ENCODE data around the gene IGHMBP2. TPM values are rescaled to one million over a fixed set of nuclear protein-coding genes. Genes with fewer than 3 reads are reported as not detected.

Gene IGHMBP2
- total RNA-seq, 2 experiments from 2014 or later: 21.1 to 24.9 TPM

DNA sequence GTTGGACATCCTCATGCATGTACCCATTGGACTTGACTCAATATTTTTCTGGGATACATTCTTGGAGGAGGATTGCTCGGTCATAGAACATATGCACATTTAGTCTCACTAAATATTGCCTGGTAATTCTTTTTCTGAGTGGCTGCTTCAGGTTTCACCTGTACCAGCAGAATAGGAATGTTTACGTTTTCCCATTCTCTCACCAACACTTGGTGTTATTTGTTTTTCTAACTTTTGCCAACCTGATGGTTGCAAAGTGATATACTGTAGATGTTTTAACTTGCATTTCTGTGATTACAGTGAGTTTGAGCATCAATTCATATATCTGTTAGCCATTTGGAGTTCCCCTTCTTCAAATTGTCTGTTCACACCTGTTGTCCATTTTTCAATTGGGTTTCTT is 78.4 kb downstream of the IGHMBP2 start:
- Mint-ChIP-seq H3K27me3 (peaks cover 6% of the 10 kb centered on the region), H3K4me3 (no peak overlapping the region), H3K9me3 (peaks cover 7% of the 10 kb centered on the region), H3K4me1 (ENCODE audit: low read depth) (no peaks in the 10 kb centered on the region), H3K36me3 (ENCODE audit: low read depth) (peaks cover 5% of the 10 kb centered on the region), H3K27ac (no peak overlapping the region)
- ATAC-seq (no peak), DNase-seq (no peak)
- intact Hi-C loops (cut with micrococcal nuclease): no loop called here
- POLR2A ChIA-PET: no interaction called here
- TF ChIP-seq, protein P1, sequence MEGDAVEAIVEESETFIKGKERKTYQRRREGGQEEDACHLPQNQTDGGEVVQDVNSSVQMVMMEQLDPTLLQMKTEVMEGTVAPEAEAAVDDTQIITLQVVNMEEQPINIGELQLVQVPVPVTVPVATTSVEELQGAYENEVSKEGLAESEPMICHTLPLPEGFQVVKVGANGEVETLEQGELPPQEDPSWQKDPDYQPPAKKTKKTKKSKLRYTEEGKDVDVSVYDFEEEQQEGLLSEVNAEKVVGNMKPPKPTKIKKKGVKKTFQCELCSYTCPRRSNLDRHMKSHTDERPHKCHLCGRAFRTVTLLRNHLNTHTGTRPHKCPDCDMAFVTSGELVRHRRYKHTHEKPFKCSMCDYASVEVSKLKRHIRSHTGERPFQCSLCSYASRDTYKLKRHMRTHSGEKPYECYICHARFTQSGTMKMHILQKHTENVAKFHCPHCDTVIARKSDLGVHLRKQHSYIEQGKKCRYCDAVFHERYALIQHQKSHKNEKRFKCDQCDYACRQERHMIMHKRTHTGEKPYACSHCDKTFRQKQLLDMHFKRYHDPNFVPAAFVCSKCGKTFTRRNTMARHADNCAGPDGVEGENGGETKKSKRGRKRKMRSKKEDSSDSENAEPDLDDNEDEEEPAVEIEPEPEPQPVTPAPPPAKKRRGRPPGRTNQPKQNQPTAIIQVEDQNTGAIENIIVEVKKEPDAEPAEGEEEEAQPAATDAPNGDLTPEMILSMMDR (IDR thresholded peaks at IDR 0.05): no peak
- CTCF ChIA-PET: no interaction called here

DNA sequence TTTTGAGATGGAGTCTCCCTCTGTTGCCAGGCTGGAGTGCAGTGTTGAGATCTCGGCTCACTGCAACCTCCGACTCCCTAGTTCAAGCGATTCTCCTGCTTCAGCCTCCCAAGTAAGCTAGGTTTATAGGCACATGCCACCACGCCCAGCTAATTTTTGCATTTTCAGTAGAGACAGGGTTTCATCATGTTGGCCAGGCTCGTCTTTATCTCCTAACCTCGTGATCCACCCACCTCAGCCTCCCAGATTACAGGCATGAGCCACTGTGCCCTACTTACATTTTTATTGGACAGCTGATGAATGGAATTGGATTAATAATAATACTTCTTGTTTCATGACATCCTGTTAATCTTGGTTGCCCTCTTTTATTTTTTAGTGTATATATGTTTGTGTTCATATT is 80.1 kb downstream of the IGHMBP2 start:
- Mint-ChIP-seq H3K36me3 (ENCODE audit: low read depth) (peaks cover 5% of the 10 kb centered on the region), H3K4me3 (no peak overlapping the region), H3K27ac (no peak overlapping the region), H3K27me3 (peaks cover 5% of the 10 kb centered on the region), H3K9me3 (peaks cover 7% of the 10 kb centered on the region), H3K4me1 (ENCODE audit: low read depth) (no peaks in the 10 kb centered on the region)
- ChIA-PET POLR2A (no interaction called here), CTCF (no interaction called here)
- TF ChIP-seq, protein P1 (IDR thresholded peaks at IDR 0.05): no peak
- ATAC-seq: no peak
- DNase-seq: no peak
- intact Hi-C loops (cut with micrococcal nuclease): no loop called here

DNA sequence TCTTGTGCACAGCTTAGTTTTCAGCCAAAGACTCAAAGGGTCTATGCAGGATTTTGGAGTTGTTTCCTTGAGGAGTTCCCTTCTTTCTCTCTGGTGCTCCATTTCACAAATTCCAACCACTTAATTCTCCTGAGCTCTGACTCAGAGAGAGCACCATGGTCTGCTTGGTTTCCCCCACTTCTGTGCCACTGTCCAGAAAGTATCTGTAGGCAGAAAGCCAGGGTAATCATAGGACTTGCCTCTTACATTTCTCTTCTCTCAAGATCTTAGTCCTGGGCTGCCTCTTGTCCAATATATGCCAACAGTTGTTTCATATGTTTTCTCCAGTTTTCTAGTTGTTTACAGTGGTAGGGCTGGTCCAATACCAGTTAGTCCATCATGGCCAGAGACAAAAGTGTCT is 83.5 kb downstream of the IGHMBP2 start:
- H3K36me3 Mint-ChIP-seq (ENCODE audit: low read depth): peaks cover 5% of the 10 kb centered on the region
- H3K4me1 Mint-ChIP-seq (ENCODE audit: low read depth): no peaks in the 10 kb centered on the region
- DNase-seq (no peak), ATAC-seq (no peak)
- CTCF ChIA-PET: no interaction called here
- no peak overlapping the region for H3K27ac Mint-ChIP-seq
- peaks cover 7% of the 10 kb centered on the region for H3K27me3 Mint-ChIP-seq
- intact Hi-C loops (cut with micrococcal nuclease): no loop called here
- peaks cover 7% of the 10 kb centered on the region for H3K9me3 Mint-ChIP-seq
- POLR2A ChIA-PET: no interaction called here
- TF ChIP-seq, protein P1 (IDR thresholded peaks at IDR 0.05): no peak
- H3K4me3 Mint-ChIP-seq: no peak overlapping the region

DNA sequence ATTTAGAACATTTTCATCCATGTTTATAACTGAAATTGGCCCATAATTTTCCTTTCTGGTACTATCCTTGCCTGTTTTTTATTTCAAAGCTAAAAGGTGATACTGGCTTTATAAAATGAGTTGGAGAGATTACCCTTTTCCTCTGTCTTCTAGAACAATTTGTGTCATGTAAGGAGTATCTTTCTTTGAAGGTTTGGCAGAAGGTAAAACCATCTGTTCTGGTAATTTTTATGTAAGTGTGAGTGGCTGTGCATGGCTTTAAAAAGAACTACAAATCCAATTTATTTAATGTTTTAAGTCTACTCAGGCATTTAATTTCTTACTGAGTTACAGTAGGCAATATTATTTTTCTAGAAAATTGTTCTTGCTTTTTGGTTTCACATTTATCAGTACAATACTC is 84.8 kb downstream of the IGHMBP2 start:
- H3K36me3 Mint-ChIP-seq (ENCODE audit: low read depth): peaks cover 5% of the 10 kb centered on the region
- H3K27me3 Mint-ChIP-seq: peaks cover 10% of the 10 kb centered on the region
- H3K4me3 Mint-ChIP-seq: no peak overlapping the region
- ATAC-seq (no peak), DNase-seq (no peak)
- H3K27ac Mint-ChIP-seq: no peak overlapping the region
- TF ChIP-seq, protein P1 (IDR thresholded peaks at IDR 0.05): no peak
- POLR2A ChIA-PET: no interaction called here
- H3K4me1 Mint-ChIP-seq (ENCODE audit: low read depth): no peaks in the 10 kb centered on the region
- intact Hi-C loops (cut with micrococcal nuclease): no loop called here
- CTCF ChIA-PET: no interaction called here
- peaks cover 7% of the 10 kb centered on the region for H3K9me3 Mint-ChIP-seq

Other genes with a start within 250 kb of the IGHMBP2 start
- 1 to 10 TPM; 2.2 to 3.8 TPM for gene GAL, start 219.3 kb upstream of the IGHMBP2 start, total RNA-seq
- 1 to 10 TPM; 3.4 to 4.9 TPM for gene TESMIN, start 152.4 kb upstream of the IGHMBP2 start, total RNA-seq
- gene CPT1A, start 62.0 kb upstream of the IGHMBP2 start, total RNA-seq: 10 to 100 TPM; 17.5 TPM
- gene MRPL21, start 59 bp upstream of the IGHMBP2 start, total RNA-seq: 100 to 1,000 TPM in 1 of 2 experiments, 10 to 100 TPM in 1; 99.6 to 104 TPM
- not detected for gene MRGPRD, start 77.1 kb downstream of the IGHMBP2 start, total RNA-seq
- not detected for gene MRGPRF, start 109.4 kb downstream of the IGHMBP2 start, total RNA-seq
- 10 to 100 TPM; 16.0 to 17.0 TPM for gene TPCN2, start 145.0 kb downstream of the IGHMBP2 start, total RNA-seq